GM21367 (cell line): ENCODE results near the gene BBS1.
A peak's percentile ranks its signal among the peaks of the same experiment; 100 is the strongest.

Experiments
- ATAC-seq: cut with Tn5 transposase; IDR thresholded peaks from one replicate; pipeline ENCODE4 v1.9.1; 2021; ENCODE audit not compliant: unreplicated experiment

BBS1 gene

GRCh38 chr11:66476841-66477251 lies 33.6 kb upstream of the BBS1 start:
- ATAC-seq: no peak

DNA sequence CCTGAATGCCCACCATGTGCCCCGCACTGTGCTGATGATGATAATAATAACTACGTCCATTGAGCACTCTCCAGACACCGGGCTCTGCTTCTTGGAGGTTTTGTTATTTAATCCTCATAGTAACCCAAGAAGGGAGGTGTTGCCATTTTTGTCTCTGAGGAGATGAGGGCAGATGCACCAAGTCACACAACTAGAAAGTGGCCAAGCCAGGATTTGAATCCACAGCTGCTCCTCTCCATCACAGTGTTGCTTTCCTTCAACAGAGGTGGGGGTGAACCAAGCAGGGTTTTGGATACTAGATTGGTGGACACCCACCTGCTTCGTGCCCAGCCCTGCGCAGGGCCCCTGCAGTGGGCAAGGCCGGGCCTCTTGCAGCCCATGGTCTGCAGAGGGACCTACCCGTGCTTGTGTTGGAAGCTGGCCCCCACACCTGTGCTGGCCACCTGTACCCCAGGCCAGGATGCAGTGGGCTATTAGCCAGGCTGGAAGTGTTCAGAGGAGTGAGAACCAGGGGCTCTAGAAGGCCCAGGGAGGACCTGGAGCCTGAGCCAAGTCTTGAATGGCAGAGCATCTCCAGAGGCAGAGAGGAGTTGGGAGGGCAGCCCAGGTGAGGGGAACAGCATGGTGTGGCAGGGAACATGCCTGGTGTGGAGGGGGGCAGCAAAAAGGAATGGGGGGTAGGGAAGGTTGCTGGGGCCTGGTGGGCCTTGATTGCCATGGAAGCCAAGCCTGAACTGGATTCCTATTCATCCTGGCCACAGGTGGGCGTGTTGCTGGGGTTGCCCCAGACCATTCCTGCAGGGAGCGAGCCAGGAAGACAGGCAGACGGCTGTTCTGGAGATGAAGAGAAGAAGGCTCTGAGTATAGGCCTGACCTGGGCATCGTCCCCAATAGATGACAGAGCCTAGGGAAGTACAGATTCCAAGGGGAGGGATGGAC lies 32.9 kb upstream of the BBS1 start:
- no peak for ATAC-seq

- ATAC-seq: no peak
These were observed 31.6 kb upstream of the BBS1 start for GRCh38 chr11:66478729-66479393.

- ATAC-seq: no peak
These were observed 30.9 kb upstream of the BBS1 start for GRCh38 chr11:66479394-66480116.

- peak; percentile 75 for ATAC-seq
These were observed 30.1 kb upstream of the BBS1 start, which contains the start of gene DPP3 for GRCh38 chr11:66480117-66480938. TSS of gene DPP3 (plus strand) at chr11:66480434. CDS start at chr11:66482201, 1,767 bp downstream.

DNA sequence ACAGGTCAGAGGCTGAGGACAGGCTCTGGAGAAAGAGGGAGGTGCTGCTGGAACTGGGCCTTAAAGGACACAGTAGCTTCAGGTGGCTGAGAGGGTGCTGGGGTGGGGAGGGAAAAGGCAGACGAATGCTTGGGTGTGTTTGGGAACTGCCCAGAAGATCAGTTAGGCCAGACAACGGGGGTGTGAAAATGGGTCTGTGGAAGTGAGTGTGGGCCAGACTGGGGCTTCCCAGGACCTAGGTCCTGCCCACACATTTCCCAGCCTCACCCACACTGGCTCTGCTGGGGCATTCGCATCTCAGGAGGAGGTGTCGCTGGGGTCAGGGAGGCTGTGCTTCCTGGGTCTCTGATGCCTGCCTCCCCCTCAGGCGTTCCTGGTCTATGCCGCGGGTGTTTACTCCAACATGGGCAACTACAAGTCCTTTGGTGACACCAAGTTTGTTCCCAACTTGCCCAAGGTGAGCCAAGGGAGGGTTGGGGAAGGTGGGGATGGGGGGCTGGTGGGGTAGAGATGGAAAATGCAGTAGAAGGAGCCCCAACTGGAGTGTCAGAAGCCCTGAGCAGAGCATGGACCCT lies 25.5 kb upstream of the BBS1 start:
- ATAC-seq: no peak

- ATAC-seq: no peak
These were observed 21.5 kb upstream of the BBS1 start for GRCh38 chr11:66488957-66489356.

GRCh38 chr11:66489636-66490035 lies 20.8 kb upstream of the BBS1 start:
- no peak for ATAC-seq

DNA sequence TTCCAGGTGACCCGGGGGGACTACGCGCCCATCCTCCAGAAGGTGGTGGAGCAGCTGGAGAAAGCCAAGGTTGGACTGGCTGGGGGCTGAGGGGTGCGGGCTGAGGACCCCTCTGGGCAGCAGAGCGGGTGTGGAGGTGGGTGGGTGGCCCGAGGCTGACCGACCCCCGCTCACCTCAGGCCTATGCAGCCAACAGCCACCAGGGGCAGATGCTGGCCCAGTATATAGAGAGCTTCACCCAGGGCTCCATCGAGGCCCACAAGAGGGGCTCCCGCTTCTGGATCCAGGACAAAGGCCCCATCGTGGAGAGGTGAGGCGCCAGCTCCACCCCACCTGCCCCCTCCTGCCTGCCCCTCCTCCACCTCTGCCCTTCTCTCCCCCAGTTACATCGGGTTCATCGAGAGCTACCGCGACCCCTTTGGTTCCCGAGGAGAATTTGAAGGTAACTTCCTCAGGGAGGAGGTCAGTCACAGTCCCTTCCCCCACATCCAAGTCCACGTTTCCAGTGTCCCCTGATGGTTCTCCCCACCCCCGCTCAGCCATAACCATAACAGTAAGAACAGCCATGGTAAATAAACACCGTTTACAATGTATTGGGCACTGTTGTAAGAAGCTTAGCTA lies 19.0 kb upstream of the BBS1 start:
- ATAC-seq: no peak

- no peak for ATAC-seq
These were observed 18.1 kb upstream of the BBS1 start for GRCh38 chr11:66492161-66492865.

GRCh38 chr11:66493130-66493529 lies 17.3 kb upstream of the BBS1 start:
- ATAC-seq: no peak

- no peak for ATAC-seq
These were observed 16.0 kb upstream of the BBS1 start for GRCh38 chr11:66494458-66494857.

GRCh38 chr11:66494935-66495334 lies 15.5 kb upstream of the BBS1 start:
- ATAC-seq: no peak

DNA sequence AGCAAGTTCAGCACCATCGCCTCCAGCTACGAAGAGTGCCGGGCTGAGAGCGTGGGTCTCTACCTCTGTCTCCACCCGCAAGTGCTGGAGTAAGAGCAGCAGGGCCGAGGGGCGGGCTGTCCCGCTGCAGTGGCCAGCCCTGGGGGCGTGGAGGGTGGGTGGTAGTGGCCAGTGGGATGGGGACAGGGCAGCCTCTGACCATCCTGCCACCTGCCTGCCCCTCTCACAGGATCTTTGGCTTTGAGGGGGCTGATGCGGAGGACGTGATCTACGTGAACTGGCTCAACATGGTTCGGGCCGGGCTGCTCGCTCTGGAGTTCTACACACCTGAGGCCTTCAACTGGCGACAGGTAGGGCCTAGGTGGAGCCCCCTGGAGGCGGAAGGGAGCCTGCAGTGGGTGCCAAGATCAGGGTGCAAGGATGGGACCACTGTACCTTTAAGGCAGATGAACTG lies 15.0 kb upstream of the BBS1 start:
- ATAC-seq: no peak

DNA sequence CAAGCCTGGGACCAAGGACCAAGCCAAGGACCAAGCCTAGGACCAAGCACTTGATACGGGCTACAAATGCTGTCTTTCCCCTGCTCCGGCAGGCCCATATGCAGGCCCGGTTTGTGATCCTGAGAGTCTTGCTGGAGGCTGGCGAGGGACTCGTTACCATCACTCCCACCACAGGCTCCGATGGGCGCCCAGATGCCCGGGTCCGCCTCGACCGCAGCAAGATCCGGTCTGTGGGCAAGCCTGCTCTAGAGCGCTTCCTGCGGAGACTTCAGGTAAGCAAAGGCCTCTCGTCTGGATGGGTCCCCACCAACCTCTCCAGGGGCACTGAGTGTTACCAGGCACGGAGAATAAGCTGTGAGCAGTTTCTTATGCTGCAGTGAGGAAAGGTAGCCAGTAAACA lies 13.2 kb upstream of the BBS1 start:
- ATAC-seq: no peak

DNA sequence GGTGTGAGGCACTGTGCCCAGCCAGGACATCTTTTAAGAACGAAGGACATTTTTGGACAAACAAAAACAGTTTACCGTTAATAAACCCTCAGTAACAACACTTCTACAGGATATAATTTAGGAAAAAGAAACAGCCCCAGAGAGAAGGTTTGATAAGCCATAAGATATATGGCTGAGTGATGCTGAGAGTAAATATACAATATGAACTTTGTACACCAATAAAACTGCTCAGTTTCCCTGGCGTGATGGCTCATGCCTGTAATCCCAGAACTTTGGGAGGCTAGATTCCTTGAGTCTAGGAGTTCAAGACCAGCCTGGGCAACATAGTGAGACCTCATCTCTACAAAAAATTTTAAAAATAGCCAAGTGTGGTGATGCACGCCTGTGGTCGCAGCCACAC lies 11.9 kb upstream of the BBS1 start:
- ATAC-seq: no peak

DNA sequence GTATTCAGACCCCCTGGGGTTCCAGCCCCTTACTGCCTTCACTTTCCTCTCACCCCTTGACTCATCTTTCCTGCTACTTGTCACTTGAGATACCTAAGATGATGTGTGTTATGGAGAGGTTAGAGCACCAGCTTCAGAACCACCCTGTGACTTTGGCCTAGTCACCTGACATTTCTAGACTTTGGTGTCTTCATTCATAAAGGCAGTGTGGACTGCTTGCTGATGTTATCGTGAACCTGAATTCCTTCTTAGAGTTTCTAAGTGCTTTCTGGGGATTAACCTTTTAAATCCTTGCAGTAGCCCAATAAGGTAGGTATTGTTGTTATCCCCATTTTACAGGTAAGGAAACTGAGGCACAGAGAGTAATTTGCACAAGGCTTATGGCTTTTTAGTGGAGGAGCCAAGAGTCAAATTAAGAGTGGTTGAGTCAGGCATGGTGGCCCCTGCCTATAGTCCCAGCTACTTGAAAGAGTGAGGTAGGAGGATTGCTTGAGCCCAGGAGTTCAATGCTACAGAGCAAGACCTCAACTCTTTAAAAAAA lies 5.1 kb upstream of the BBS1 start:
- no peak for ATAC-seq

- ATAC-seq: no peak
These were observed 1.3 kb upstream of the BBS1 start for GRCh38 chr11:66509131-66509561.

GRCh38 chr11:66510990-66511339 lies 530 bp downstream of the BBS1 start:
- ATAC-seq: no peak
